ENCODE results near the gene TMEM132D.

- no peak for TF ChIP-seq CTCF (IDR thresholded peaks at IDR 0.05; ENCODE audit: low read depth, low read length)
- TF ChIP-seq POLR2A (IDR thresholded peaks at IDR 0.05; ENCODE audit: extremely low read depth, insufficient read length): no peak
- no peak for TF ChIP-seq MYC (IDR thresholded peaks at IDR 0.05; ENCODE audit: low read depth, low read length)
- no peak for TF ChIP-seq MAX (IDR thresholded peaks at IDR 0.05; ENCODE audit: low read depth, low read length)
Observed at GRCh38 chr12:129190827-129191226, 713.0 kb downstream of the TMEM132D start.
